K562 (cell line): ENCODE data around the gene TPX2. TPM values are rescaled to one million over a fixed set of nuclear protein-coding genes. Genes with fewer than 3 reads are reported as not detected.

Experiments used
- C11orf30 ChIP-seq: fragments of 450-650 bp; IDR thresholded peaks from 2 replicates; pipeline ENCODE4 v1.6.1; 2016; ENCODE audit warnings: low read depth, mild to moderate bottlenecking
- CREM ChIP-seq: IDR thresholded peaks from 2 replicates; pipeline ENCODE4 v1.6.1; 2014; ENCODE audit warnings: antibody characterized with exemption, low read depth
- CXXC5 ChIP-seq: fragments of 250-450 bp; sonication (Bioruptor Pico); IDR thresholded peaks from 2 replicates; pipeline ENCODE4 v1.8.0; 2022; ENCODE audit warnings: inconsistent platforms, mild to moderate bottlenecking, moderate library complexity
- E4F1 ChIP-seq: fragments of 250-450 bp; sonication (Bioruptor Pico); IDR thresholded peaks from 2 replicates; pipeline ENCODE4 v1.5.0; 2021; ENCODE audit warnings: mild to moderate bottlenecking, borderline replicate concordance
- FOXO4 ChIP-seq: fragments of 450-650 bp; formaldehyde crosslinking; IDR thresholded peaks from 2 replicates; pipeline ENCODE4 v1.4.0; 2020; ENCODE audit warnings: mild to moderate bottlenecking, moderate library complexity
- JUN ChIP-seq, 2 experiments: sonication (generic) in 1 of 2; formaldehyde crosslinking in 1 of 2; IDR thresholded peaks; 2 replicates each; pipeline versions ENCODE4 v1.6.1 to v1.8.0; 2012 to 2022; ENCODE audit warnings: borderline replicate concordance in 2 of 2, mild to moderate bottlenecking in 2 of 2, improper control_type of control experiment in 1 of 2, low read depth in 1 of 2, low read length in 1 of 2, missing genetic modification reagents in 1 of 2
- KLF16 ChIP-seq: IDR thresholded peaks from 2 replicates; pipeline ENCODE4 v1.6.1; 2016; ENCODE audit warnings: antibody characterized with exemption
- MEIS2 ChIP-seq: fragments of 450-650 bp; IDR thresholded peaks from 2 replicates; pipeline ENCODE4 v1.6.1; 2014; ENCODE audit warnings: mild to moderate bottlenecking; ENCODE audit not compliant: partially characterized antibody
- PRDM10 ChIP-seq: fragments of 450-650 bp; IDR thresholded peaks from 2 replicates; pipeline ENCODE4 v1.6.1; 2018; ENCODE audit not compliant: partially characterized antibody
- PTBP1 ChIP-seq: fragments of 200-400 bp; formaldehyde crosslinking; IDR thresholded peaks from 2 replicates; pipeline ENCODE4 v1.6.1; 2017; ENCODE audit warnings: low read depth, low read length
- SNRNP70 ChIP-seq: fragments of 200-400 bp; formaldehyde crosslinking; optimal IDR thresholded peaks from 2 replicates; pipeline ENCODE3; 2017; ENCODE audit warnings: low read depth, low read length
- SRF ChIP-seq, 2 experiments: fragments of 250-450, 450-650 bp in 1 of 2; sonication (Bioruptor Pico) in 1 of 2; sonication (generic) in 1 of 2; formaldehyde crosslinking; IDR thresholded peaks; 2 replicates each; pipeline versions ENCODE4 v1.5.0 to v1.5.1; 2020 to 2022; ENCODE audit warnings: mild to moderate bottlenecking in 1 of 2, missing genetic modification reagents in 1 of 2
- SRSF1 ChIP-seq: fragments of 200-400 bp; formaldehyde crosslinking; IDR thresholded peaks from 2 replicates; pipeline ENCODE4 v1.6.1; 2017; ENCODE audit warnings: mild to moderate bottlenecking, low read depth, low read length, moderate library complexity
- U2AF2 ChIP-seq: fragments of 200-400 bp; formaldehyde crosslinking; optimal IDR thresholded peaks from 2 replicates; pipeline ENCODE3; 2017; ENCODE audit warnings: low read depth, mild to moderate bottlenecking, low read length
- ZNF121 ChIP-seq: sonication (generic); formaldehyde crosslinking; conservative IDR thresholded peaks from 2 replicates; pipeline ENCODE4 v1.8.0; 2022; ENCODE audit warnings: missing genetic modification reagents
- ZNF212 ChIP-seq: fragments of 450-650 bp; formaldehyde crosslinking; IDR thresholded peaks from 2 replicates; pipeline ENCODE4 v1.4.0; 2020; ENCODE audit warnings: mild to moderate bottlenecking
- ZNF445 ChIP-seq: fragments of 250-450 bp; sonication (Bioruptor Pico); IDR thresholded peaks from 2 replicates; pipeline ENCODE4 v1.4.0; 2020; ENCODE audit warnings: low read depth, mild to moderate bottlenecking, moderate library complexity
- ZNF589 ChIP-seq: fragments of 200-800 bp; sonication (Bioruptor generic); IDR thresholded peaks from 2 replicates; pipeline ENCODE4 v1.6.1; 2016; ENCODE audit warnings: low read depth, missing genetic modification characterization, missing compliant biosample characterization
- polyA plus RNA-seq, 8 experiments: library from polyadenylated mRNA; depleted of rRNA in 4 of 8; stranded (reverse) in 5 of 8; unstranded in 3 of 8; fragments of >200 nt; fragmentation: Nextera tagmentation in 2 of 8; fragmentation: Illumina TruSeq in 1 of 8; extraction: Ambion mirVana in 2 of 8; extraction: Trizol in 1 of 8; gene quantifications; 2 replicates each; pipeline versions ENCODE4 v1.2.1 to v1.2.3, GENCODE V29; 2011 to 2014; ENCODE audit warnings: inconsistent platforms in 1 of 8, missing spikeins in 1 of 8
- total RNA-seq, 7 experiments: library from RNA; depleted of rRNA in 6 of 7; stranded (reverse); fragments of >200 nt in 6 of 7; fragmentation: Illumina TruSeq in 2 of 7; extraction: Trizol in 2 of 7; gene quantifications; 2 replicates each; pipeline versions ENCODE4 v1.2.1 to v1.2.3, GENCODE V29; 2011 to 2021; ENCODE audit warnings: low replicate concordance in 1 of 7

TPX2 gene
- total and polyA plus RNA-seq, 9 of the 15 experiments (the other 6 are each of a cell fraction or from before 2014, with no cell fraction given): 48.0 to 241 (median 133) TPM

- no peak for TF ChIP-seq U2AF2
- peak; percentile 32; the same call in 1 of the 2 replicates for TF ChIP-seq CXXC5 (CRISPR knock-in tag)
- peak; percentile 27 for TF ChIP-seq PRDM10
- peak; percentile 47; the same call in 1 of the 2 replicates for TF ChIP-seq KLF16
- TF ChIP-seq SNRNP70: no peak
- TF ChIP-seq FOXO4 (CRISPR knock-in tag): no peak
- TF ChIP-seq ZNF212 (CRISPR knock-in tag): no peak
- TF ChIP-seq JUN (IDR thresholded peaks at IDR 0.05; ENCODE audit: borderline replicate concordance, low read depth, low read length): no peak
- no peak for TF ChIP-seq JUN (CRISPR knock-in tag; IDR thresholded peaks at IDR 0.05; ENCODE audit: borderline replicate concordance)
- no peak for TF ChIP-seq ZNF121 (CRISPR knock-in tag)
- TF ChIP-seq CREM: no peak
- no peak for TF ChIP-seq PTBP1
- TF ChIP-seq ZNF445: no peak
- TF ChIP-seq SRF (CRISPR knock-in tag; IDR thresholded peaks at IDR 0.05): 0 out of 4 replicates have a peak, but pooled peaks of 1 of the 2 experiments have one; percentile 33
- TF ChIP-seq E4F1 (CRISPR knock-in tag): no peak
- TF ChIP-seq ZNF589 (CRISPR knock-in tag): 0 out of 2 replicates have a peak, but pooled peaks have one; percentile 57
- no peak for TF ChIP-seq SRSF1
- no peak for TF ChIP-seq C11orf30
- peak; percentile 72 for TF ChIP-seq MEIS2
Observed at GRCh38 chr20:31707994-31708735, 30.9 kb upstream of the TPX2 start (continued).
